ACHN (cell line): ENCODE results near the gene ST6GALNAC4.
A peak's percentile ranks its signal among the peaks of the same experiment; 100 is the strongest.

ENCODE experiments used
- DNase-seq: peaks from one replicate; pipeline ENCODE4 v3.0.0-alpha.2; 2015
- in situ Hi-C: cut with HindIII; loops from 2 replicates; pipeline ENCODE4 v1.10.0; 2017; ENCODE audit warnings: low sequenced_read_pairs, low pct_ligation_motif_present, low pct_unique_long_range_greater_than_20kb

The ST6GALNAC4 gene

DNA sequence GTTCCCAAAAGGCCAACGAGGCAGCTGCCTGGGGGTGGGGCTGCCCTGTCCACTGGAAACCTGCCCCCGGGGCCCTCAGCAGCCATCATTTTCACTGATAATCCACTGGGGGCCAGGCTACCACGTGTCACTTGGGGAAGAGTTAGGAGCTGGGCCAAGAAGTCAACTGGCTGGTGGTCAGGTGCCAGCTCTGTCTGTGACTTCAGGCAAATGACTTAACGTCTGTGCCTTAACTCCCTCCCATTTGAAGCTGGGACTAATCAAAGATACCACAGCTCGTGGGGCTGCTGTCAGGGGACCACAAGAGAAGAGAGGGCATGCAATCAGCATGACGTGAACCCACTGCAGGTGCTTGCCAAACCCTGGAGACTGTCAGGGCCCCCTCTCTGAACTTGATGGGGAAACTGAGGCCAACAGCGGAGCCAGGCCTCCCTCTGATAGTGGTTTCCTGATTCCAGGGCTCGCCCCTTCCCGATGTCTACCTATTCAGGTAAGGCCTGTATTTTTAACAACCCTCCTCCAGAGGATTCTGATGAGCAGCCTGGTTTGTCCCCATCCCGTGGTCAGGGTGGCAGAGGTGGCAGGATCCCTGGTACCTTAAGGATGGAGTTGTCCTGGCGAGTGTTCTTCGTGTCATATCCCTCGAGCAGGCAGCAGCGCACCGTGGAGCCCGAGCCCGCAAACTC, 33.1 kb upstream of the ST6GALNAC4 start:
- DNase-seq, result no peak
- in situ Hi-C loops, result no loop called here

- in situ Hi-C loops, result no loop called here
- no peak for DNase-seq
Observed at GRCh38 chr9:127947841-127948710, 31.2 kb upstream of the ST6GALNAC4 start.

DNA sequence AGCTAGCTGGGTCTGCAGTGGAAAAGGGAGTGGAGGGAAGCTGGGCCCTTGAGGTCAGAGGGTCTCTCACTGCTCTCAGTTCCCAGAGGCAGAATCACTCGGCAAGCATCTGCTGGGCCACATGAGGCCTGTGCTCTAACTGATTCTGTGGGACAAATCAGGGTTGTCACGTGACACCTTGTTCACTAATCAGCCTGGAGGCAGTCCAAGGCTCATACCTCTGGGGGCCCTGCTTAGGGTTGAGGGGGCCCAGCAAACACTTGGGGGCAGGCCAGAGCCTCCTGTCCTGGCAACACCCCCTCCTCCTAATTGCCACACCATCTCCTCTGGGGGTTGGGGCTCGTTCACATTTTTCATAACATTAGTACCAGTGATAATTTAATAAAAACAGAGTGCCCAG, 29.9 kb upstream of the ST6GALNAC4 start:
- DNase-seq, result no peak
- in situ Hi-C loops, result no loop called here

DNA sequence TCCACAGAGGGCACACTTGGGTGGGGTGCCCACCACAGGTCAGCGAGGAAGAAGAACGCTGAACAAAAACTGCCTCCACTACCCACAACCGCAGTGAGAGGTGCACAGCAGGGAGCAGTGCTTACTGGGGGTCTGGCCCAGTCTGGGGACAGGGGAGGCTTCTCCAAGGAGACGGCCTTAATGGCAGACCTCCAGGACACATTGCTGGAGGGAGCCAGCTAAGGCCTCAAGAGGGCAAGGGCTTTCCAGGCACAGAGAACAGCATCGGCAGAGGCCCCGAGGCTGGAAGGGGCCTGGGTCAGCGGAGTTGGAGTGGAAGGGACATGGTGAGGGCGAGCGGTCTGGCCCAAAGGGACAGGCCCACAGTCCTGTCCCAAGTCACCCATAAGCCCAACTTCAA, 29.1 kb upstream of the ST6GALNAC4 start:
- in situ Hi-C loops, result no loop called here
- DNase-seq, result no peak

DNA sequence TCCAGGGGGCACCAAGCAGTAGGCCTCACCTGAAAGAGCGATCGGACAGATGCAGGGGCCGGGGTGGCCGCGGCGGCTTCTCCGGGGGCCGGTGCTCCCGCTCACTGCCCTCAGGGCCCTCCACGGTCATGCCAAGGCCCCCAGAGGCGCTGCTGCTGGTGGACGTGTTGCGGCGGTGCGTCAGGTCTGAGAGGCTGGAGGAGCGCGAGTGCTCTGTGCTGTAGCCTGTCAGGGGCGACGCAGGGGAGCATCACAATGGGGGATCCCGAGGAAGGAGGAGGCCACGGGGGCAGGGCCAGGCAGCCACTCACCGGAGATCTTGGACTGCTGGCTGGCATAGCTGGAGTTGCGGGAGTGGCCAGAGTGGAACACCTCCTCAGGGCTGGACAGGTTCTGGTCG, 28.5 kb upstream of the ST6GALNAC4 start:
- no peak for DNase-seq
- in situ Hi-C loops, result no loop called here

DNA sequence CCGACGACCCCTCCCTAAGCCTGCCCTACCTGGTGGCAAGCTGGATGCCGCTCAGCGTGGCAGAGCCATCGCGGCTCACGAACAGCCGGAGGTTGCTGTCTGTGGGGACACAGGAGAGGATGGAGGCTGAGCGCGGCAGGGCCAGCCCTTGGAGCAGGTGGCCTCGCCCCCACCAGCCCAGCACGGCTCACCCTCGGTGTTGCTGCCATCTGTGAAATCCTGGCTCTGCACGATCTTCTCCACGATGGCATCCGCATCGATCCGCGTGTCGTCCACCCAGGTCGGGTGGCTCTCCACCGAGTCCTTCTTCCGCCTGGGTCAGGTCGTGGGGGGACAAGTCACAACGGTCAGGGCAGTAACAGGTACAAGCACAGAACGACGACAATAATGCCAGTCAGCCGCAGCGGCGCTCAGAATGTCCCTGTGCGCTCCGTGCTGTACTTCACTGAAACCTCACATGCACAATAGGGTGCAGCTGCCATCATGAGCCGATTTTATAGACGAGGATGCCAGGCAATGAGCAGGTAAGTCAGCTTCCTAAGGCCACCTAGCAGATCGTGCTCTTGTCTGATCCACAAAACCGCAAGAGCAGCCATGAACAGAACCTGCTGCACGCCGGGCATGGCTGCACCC, 27.9 kb upstream of the ST6GALNAC4 start:
- in situ Hi-C loops, result no loop called here
- no peak for DNase-seq

DNA sequence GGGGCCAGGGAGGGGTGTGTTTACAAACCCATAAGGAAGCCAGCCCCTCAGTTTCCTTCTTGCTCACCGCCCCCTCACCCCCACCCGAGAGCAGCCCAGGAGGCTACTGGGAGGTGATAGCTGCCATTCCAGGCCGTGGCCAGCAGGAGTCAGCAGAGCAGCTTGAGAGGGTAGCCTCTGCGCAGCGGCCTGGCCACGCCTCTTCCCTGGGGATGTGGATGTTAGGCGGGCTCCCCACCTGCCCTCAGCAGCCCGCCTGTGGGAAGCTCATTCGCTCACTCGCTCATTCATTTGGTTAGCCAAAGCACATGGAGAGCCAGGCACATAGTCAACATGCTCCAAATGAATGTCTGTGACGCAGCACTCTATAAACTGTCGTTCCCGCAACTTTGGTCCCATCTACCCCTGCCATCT, 26.9 kb upstream of the ST6GALNAC4 start:
- in situ Hi-C loops, result no loop called here
- peak; percentile 77 for DNase-seq

GRCh38 chr9:127943011-127943662, 26.3 kb upstream of the ST6GALNAC4 start:
- in situ Hi-C loops, result no loop called here
- DNase-seq, result no peak

- in situ Hi-C loops, result no loop called here
- peak; percentile 50 for DNase-seq
Observed at GRCh38 chr9:127942216-127943010, 25.6 kb upstream of the ST6GALNAC4 start.

GRCh38 chr9:127941961-127942215, 25.0 kb upstream of the ST6GALNAC4 start:
- no peak for DNase-seq
- in situ Hi-C loops, result no loop called here

DNA sequence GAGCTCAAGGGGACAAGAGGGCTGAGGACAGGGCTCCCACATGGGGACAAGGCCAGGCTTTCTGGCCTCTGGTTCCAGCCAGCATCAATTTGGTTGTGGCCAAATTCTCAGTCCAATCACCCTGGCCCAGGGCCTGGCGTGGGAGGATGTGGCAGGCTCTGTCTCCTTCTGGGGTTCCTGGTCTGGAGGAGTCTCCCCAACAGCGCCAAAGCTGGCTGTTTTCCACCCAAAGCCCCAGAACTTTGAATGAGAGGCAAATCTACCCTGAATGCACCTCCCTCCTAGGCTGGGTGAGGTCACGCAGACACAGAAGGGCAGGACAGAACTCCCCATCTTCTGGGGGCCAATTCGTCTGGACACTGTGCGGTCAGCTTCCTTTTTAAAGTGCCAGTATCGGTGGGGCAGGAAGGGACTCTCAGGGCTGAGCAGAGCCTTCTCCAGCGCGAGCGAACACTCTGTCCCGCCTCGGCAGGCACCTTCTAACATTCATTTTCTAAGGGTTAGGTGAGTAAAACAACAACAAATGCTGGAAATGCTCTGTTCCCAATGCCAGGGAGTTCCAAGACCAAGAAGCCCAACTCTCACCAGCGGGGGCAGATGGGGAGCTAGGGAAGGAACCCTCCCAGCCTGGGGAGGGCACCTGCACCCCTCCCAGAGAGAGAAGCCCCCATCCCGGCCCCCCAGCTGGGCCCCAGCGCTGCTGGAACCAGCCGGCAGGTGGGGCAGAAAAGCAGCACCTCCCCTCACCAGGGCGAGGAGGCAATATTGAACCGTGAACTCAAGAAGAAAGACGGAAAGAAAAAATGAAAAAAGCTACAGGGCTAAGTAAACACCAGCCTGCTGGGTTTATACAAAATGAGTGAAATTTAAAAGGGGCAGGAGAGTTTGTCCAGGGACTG, 24.5 kb upstream of the ST6GALNAC4 start:
- no peak for DNase-seq
- in situ Hi-C loops, result no loop called here

- in situ Hi-C loops, result no loop called here
- no peak for DNase-seq
Observed at GRCh38 chr9:127940593-127940992, 23.8 kb upstream of the ST6GALNAC4 start.

- DNase-seq, result no peak
- in situ Hi-C loops, result no loop called here
Observed at GRCh38 chr9:127938298-127938690, 21.5 kb upstream of the ST6GALNAC4 start.

DNA sequence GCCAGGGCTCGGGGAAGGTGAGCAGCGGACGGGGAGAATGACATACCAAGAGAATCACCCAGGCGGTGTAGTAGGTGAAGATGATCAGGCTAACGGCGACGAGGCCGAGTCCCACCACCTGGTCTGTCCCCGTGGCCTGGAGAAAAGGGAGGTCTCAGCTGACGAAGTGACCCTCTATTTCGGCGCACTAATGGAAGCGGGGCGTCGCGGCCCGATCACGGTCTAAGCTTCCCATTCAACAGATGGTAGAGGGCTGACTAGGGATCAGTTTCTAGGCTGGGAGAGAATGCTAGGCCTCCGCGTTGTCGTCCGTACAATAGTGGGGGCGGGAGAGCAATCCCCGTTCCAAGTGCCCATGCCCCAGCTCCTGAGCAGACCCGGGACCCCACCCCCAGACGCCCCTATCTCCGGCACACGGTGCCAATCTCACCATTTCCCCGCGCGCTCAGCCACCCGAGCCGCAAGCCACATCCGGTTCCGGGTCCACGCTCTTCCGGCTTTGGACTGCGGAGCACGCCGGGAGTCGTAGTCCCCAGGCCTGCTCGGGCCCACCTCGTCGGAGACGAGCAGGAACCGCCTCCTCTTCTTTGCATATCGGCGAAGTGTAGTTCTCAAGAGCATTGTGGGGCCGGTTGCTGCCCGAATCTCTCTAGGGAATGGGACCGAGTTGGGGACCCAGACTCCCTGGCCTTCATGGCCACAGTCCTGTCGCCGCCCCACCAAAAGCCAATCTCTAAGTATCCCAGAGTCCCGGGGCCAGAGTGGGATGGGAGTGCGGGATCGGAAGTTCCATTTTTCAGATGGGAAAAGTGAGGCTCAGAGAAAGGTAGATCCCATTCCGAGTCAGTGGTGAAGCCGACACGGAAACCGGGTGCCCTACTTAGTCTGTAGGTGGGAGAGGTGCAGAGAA, 20.8 kb upstream of the ST6GALNAC4 start, which contains the start of gene DPM2:
Gene DPM2, minus strand, starts transcription at position 467 of the 910 bp plus-strand sequence. Its CDS starts 34 bp downstream, at position 433.
- in situ Hi-C loops, result no loop called here
- DNase-seq, result peak; percentile 79

DNA sequence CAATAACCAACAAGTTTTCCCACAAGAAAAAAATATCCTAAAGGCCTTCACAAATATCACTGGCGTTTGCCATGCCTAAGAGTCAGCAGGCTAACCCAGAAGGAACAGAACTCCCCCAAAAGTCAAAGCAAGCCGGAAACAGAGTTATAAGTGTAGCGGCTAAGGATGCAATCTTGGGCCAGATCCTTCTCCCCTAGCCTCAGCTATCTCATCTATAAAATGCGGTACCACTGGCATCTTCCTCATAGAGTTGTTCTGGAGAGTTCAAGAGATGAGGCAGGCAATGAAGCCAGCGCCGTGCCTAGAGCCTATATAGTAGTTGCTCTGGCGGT, 20.2 kb upstream of the ST6GALNAC4 start:
- in situ Hi-C loops, result no loop called here
- DNase-seq, result no peak

DNA sequence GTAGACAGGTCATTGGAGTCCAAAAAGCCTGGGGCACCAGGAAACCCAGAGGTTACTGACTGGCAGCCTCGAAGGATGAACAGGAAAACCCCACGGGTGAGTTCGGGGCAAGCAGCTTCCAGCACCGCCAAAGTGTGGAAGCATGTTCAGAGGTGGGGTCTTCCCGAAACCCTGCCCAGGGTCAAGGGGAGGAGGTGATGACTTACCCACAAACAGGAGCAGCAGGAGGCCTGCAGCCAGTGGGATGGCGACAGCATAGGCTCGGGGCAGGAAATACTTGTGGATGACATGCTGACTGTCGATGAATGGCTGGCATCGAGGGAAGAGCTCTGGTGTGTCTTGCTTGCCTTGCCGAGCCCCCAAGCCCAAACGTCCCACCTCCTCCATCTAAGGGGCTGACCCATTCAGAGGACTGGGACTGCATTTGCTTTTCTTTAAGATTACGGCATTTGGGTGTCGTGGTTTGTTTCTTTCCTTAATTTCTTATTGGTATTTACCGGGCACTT, 19.6 kb upstream of the ST6GALNAC4 start:
- in situ Hi-C loops, result no loop called here
- DNase-seq, result no peak
